PC-3 (cell line): ENCODE results near the gene USP40. TPM values are rescaled to one million over a fixed set of nuclear protein-coding genes. Genes with fewer than 3 reads are reported as not detected.

Experiments used
- ATAC-seq: fragments of 200-7000 bp; cut with Tn5 transposase; 2 replicates; pipeline ENCODE4 v1.9.1; 2020; ENCODE audit warnings: mild to moderate bottlenecking, moderate library complexity
- BruUV-seq: library from RNA; stranded (reverse); fragments of 400-500 nt; replicated peaks from 2 replicates; lab custom pipeline; 2021; lab: Mats Ljungman, UMichigan
- CTCF ChIA-PET: fragments of 300-600 bp; sonication (Branson Sonifier 250); formaldehyde crosslinking; loops from one replicate; lab custom pipeline; 2022; ENCODE audit warnings: antibody characterized with exemption; lab: Charles Lee
- POLR2A ChIA-PET: fragments of 300-600 bp; sonication (Branson Sonifier 250); formaldehyde crosslinking; loops from one replicate; lab custom pipeline; 2022; ENCODE audit warnings: antibody characterized with exemption; ENCODE audit not compliant: unreplicated experiment; lab: Charles Lee
- DNase-seq: peaks from one replicate; pipeline ENCODE4 v3.0.0-alpha.2; 2015
- H2AFZ ChIP-seq: fragments of 300-600 bp; sonication (generic); 2 replicates; pipeline ENCODE4 v1.6.0; 2016; ENCODE audit warnings: antibody characterized with exemption, low read length
- H3F3A ChIP-seq: fragments of 300-600 bp; sonication (generic); one replicate; pipeline ENCODE4 v1.6.0; 2017; ENCODE audit warnings: antibody characterized with exemption, low read length, control low read depth, mild to moderate bottlenecking; ENCODE audit not compliant: unreplicated experiment
- H3K27ac ChIP-seq: fragments of 300-600 bp; sonication (generic); 2 replicates; pipeline ENCODE4 v1.5.1; 2016; ENCODE audit warnings: mild to moderate bottlenecking, low read length
- H3K27me3 ChIP-seq: fragments of 300-600 bp; sonication (generic); 2 replicates; pipeline ENCODE4 v1.6.1; 2016; ENCODE audit warnings: low read length, mixed read lengths
- H3K36me3 ChIP-seq: fragments of 300-600 bp; sonication (generic); 2 replicates; pipeline ENCODE4 v1.6.1; 2016; ENCODE audit warnings: low read depth, mixed run types, low read length, mixed read lengths
- H3K4me1 ChIP-seq: fragments of 300-600 bp; sonication (generic); 2 replicates; pipeline ENCODE4 v1.5.1; 2016; ENCODE audit warnings: low read length; ENCODE audit not compliant: insufficient read depth
- H3K4me2 ChIP-seq: fragments of 300-600 bp; sonication (generic); 2 replicates; pipeline ENCODE4 v1.6.0; 2016; ENCODE audit warnings: low read length
- H3K4me3 ChIP-seq: fragments of 300-600 bp; sonication (generic); 2 replicates; pipeline ENCODE4 v1.5.1; 2016; ENCODE audit warnings: mild to moderate bottlenecking, low read length, mixed read lengths
- H3K79me2 ChIP-seq: fragments of 300-600 bp; sonication (generic); 2 replicates; pipeline ENCODE4 v1.6.1; 2017; ENCODE audit warnings: low read length, mixed read lengths
- H3K9ac ChIP-seq: fragments of 300-600 bp; sonication (generic); 2 replicates; pipeline ENCODE4 v1.6.0; 2016; ENCODE audit warnings: mild to moderate bottlenecking, low read length
- H3K9me2 ChIP-seq: fragments of 300-600 bp; sonication (generic); replicated peaks from 2 replicates; pipeline ENCODE4 v1.6.1; 2016; ENCODE audit warnings: mixed run types, low read length, mixed read lengths
- H3K9me3 ChIP-seq: fragments of 300-600 bp; sonication (generic); 2 replicates; pipeline ENCODE4 v1.6.1; 2016; ENCODE audit warnings: low read length, mixed read lengths
- H4K20me1 ChIP-seq: fragments of 300-600 bp; sonication (generic); 2 replicates; pipeline ENCODE4 v1.6.1; 2016; ENCODE audit warnings: low read length, mixed read lengths
- EZH2 ChIP-seq: fragments of 300-600 bp; sonication (generic); IDR thresholded peaks from one replicate; pipeline ENCODE4 v1.6.1; 2017; ENCODE audit warnings: antibody characterized with exemption, mild to moderate bottlenecking, low read length; ENCODE audit not compliant: unreplicated experiment
- EZH2phosphoT487 ChIP-seq: fragments of 300-600 bp; sonication (generic); IDR thresholded peaks from 2 replicates; pipeline ENCODE4 v1.6.1; 2018; ENCODE audit warnings: mild to moderate bottlenecking, antibody characterized with exemption, low read length, borderline replicate concordance
- intact Hi-C: fragments of 100-400 bp; cut with micrococcal nuclease; formaldehyde crosslinking; loops from 2 replicates; pipeline ENCODE4 v1.9.0; 2023
- total RNA-seq: library from RNA; depleted of rRNA; stranded (reverse); fragments of >200 nt; gene quantifications from 2 replicates; pipeline ENCODE4 v1.2.3, GENCODE V29; 2014
- TF ChIP-seq, protein P1 (sequence below): fragments of 300-600 bp; sonication (generic); conservative IDR thresholded peaks from 2 replicates; pipeline ENCODE4 v1.5.1; 2017; ENCODE audit warnings: antibody characterized with exemption, low read depth, mild to moderate bottlenecking, low read length

Gene USP40
- total RNA-seq, 1 experiment from 2014 or later: 32.1 TPM

DNA sequence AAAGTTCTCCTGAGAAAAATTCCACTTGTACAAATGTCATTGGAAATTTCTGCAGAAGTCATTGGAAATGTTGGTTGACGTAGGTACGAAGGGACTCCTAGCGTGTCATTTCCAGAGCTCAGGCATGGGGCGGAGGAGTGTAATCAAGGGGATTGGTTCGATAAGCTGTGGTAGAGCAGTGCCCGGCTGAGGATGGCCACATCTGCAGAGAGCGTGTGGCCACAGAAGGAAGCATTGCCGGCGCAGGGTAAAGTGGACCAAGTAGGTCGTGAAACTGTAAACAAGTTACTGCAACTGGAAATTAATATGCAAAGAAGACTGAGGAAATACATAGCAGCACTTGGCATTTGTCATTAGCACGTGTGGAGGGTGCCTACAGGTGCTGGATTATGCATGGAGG, 110.5 kb downstream of the USP40 start:
- no peak for DNase-seq
- Histone ChIP-seq H3K4me3 (no peak overlapping the region), H3K9ac (no peak overlapping the region), H3K9me2 (no peaks in the 10 kb centered on the region), H3K9me3 (no peaks in the 10 kb centered on the region), H4K20me1 (no peaks in the 10 kb centered on the region), H3K4me2 (no peak overlapping the region), H3K36me3 (peaks cover 58% of the 10 kb centered on the region), H3K27me3 (no peaks in the 10 kb centered on the region), H3K79me2 (no peaks in the 10 kb centered on the region), H3K4me1 (no peaks in the 10 kb centered on the region), H2AFZ (no peak overlapping the region), H3K27ac (no peak overlapping the region), H3F3A (no peaks in the 10 kb centered on the region)
- ChIA-PET POLR2A (no interaction called here), CTCF (no interaction called here)
- no peak for ATAC-seq
- BruUV-seq: no TSS peak
- TF ChIP-seq EZH2phosphoT487: no peak
- no peak for TF ChIP-seq EZH2
- TF ChIP-seq, protein P1, sequence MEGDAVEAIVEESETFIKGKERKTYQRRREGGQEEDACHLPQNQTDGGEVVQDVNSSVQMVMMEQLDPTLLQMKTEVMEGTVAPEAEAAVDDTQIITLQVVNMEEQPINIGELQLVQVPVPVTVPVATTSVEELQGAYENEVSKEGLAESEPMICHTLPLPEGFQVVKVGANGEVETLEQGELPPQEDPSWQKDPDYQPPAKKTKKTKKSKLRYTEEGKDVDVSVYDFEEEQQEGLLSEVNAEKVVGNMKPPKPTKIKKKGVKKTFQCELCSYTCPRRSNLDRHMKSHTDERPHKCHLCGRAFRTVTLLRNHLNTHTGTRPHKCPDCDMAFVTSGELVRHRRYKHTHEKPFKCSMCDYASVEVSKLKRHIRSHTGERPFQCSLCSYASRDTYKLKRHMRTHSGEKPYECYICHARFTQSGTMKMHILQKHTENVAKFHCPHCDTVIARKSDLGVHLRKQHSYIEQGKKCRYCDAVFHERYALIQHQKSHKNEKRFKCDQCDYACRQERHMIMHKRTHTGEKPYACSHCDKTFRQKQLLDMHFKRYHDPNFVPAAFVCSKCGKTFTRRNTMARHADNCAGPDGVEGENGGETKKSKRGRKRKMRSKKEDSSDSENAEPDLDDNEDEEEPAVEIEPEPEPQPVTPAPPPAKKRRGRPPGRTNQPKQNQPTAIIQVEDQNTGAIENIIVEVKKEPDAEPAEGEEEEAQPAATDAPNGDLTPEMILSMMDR: no peak
- intact Hi-C loops: no loop called here

DNA sequence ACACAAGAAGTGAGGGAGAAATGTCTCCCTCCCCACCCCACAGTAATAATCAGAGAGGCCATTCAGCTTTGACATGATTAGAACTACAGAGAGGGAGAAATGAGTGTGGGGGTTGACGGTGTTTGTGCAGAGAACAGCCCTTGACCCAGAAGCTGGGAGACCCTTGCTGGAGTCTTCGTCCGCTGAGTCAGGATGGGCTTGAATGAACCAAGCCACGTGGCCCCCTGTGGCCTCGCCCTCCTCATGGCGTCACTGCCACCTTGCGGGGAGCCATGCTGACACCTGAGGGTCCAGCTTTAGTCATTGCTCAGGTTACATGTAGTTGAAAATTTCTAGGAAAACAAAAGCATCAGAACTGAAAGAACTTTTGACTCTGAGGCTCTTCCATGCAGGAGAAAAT, 111.1 kb downstream of the USP40 start:
- DNase-seq (no peak), ATAC-seq (no peak)
- Histone ChIP-seq H3K4me3 (no peak overlapping the region), H3K9me2 (no peaks in the 10 kb centered on the region), H4K20me1 (no peaks in the 10 kb centered on the region), H3K27ac (no peak overlapping the region), H3F3A (no peaks in the 10 kb centered on the region), H3K9me3 (no peaks in the 10 kb centered on the region), H3K27me3 (no peaks in the 10 kb centered on the region), H3K36me3 (peaks cover 64% of the 10 kb centered on the region), H3K4me1 (no peaks in the 10 kb centered on the region), H3K79me2 (no peaks in the 10 kb centered on the region), H3K4me2 (no peak overlapping the region), H2AFZ (no peak overlapping the region), H3K9ac (no peak overlapping the region)
- ChIA-PET POLR2A (no interaction called here), CTCF (no interaction called here)
- intact Hi-C loops: no loop called here
- TF ChIP-seq, protein P1: no peak
- TF ChIP-seq EZH2 (no peak), EZH2phosphoT487 (no peak)
- BruUV-seq: no TSS peak

DNA sequence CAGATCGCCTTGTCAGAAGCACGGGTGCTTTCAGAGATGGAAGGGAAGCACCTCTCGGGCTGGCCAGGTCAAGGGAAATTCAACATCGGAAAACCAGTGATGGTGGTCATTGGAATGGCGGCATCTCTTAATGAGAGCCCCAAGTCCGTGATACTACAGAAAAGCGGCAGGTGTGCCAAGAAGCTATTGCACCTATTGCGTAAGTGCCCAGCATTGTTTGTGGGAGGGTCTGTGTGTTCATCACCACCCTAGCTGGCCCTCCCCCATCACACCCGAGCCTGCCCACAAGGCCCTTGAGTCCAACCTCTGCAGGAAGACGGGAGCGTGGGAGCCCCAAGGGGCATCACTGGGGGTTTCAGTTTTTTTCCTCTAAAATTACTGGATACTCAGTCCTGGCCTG, 111.6 kb downstream of the USP40 start:
- ChIA-PET POLR2A (no interaction called here), CTCF (no interaction called here)
- H2AFZ ChIP-seq: no peak overlapping the region
- no peak overlapping the region for H3K27ac ChIP-seq
- no TSS peak for BruUV-seq
- ATAC-seq (no peak), DNase-seq (no peak)
- no peaks in the 10 kb centered on the region for H3K4me1 ChIP-seq
- TF ChIP-seq, protein P1: no peak
- TF ChIP-seq EZH2: no peak
- TF ChIP-seq EZH2phosphoT487: no peak
- no peaks in the 10 kb centered on the region for H3K9me2 ChIP-seq
- no peaks in the 10 kb centered on the region for H4K20me1 ChIP-seq
- H3F3A ChIP-seq: no peaks in the 10 kb centered on the region
- H3K79me2 ChIP-seq: no peaks in the 10 kb centered on the region
- no peak overlapping the region for H3K4me3 ChIP-seq
- no peak overlapping the region for H3K4me2 ChIP-seq
- intact Hi-C loops: no loop called here
- peaks cover 64% of the 10 kb centered on the region for H3K36me3 ChIP-seq
- H3K9ac ChIP-seq: no peak overlapping the region
- no peaks in the 10 kb centered on the region for H3K9me3 ChIP-seq
- H3K27me3 ChIP-seq: no peaks in the 10 kb centered on the region
